HG03097 (cell line): ENCODE measurements around the gene AEBP2.

Experiments used
- ATAC-seq: cut with Tn5 transposase; IDR thresholded peaks from one replicate; pipeline ENCODE4 v1.9.1; 2021; ENCODE audit not compliant: unreplicated experiment, low FRiP score

AEBP2 gene

GRCh38 chr12:19499030-19499429, 59.7 kb downstream of the AEBP2 start:
- ATAC-seq: no peak

DNA sequence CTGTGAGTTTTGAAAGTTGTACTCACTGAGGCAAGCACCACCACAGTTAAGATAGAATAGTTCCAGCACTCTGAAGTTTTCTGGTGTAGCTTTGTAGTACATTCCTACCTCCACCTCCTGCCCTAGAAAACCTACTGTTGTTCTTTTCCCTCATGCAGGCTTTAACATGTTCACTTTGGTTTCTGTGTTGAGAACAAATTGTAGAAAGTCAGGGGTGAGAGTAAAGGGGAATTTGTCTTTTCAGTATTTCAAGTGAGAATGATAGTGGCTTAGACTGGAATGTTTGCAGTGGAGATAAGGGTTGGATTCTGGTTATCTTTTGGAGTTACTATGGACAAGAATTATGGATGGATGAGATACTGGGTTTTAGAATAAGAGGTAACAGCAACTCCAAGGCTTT, 67.2 kb downstream of the AEBP2 start:
- ATAC-seq: no peak

DNA sequence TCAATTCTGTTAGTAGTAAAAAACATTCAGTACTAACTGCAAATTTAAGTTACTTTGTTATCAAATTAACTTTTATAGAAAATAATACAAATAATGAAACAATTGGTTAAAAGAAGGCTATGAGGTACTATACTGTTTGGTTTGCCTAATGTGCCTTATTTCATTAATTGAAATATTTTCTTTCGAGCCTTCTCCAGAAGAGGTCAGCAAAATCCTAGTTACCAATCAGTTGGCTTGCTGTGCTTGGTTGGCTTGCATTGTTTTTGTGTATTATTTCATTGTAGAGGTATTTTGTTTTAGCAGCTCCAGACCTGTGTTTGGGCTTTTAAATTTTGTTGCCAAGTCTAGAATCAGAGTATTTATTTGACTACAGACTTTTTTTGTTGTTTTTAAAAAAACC, 68.5 kb downstream of the AEBP2 start:
- ATAC-seq: no peak

DNA sequence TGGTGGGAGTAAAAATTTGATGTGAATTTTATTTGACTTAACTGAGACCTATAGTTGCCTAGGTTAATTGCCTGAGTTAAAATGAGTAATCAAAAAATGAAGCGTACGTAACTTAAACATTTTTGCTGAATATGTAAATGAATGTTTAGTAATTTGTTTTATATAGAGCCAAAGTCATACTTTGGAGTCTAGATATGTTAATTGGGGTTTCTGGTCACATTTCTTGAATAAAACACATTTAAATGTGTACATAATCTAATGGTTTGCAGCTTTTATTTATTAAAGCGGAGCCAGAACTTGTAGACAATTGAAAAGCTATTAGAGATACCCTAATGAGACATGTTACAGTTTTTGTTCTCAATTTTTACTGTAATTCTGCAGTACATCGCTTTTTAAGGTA, 71.2 kb downstream of the AEBP2 start:
- no peak for ATAC-seq

- ATAC-seq: no peak
These were observed 75.9 kb downstream of the AEBP2 start for GRCh38 chr12:19515179-19515578.

GRCh38 chr12:19517583-19517982, 78.3 kb downstream of the AEBP2 start:
- ATAC-seq: no peak

- ATAC-seq: no peak
These were observed 78.9 kb downstream of the AEBP2 start for GRCh38 chr12:19518209-19518608.

DNA sequence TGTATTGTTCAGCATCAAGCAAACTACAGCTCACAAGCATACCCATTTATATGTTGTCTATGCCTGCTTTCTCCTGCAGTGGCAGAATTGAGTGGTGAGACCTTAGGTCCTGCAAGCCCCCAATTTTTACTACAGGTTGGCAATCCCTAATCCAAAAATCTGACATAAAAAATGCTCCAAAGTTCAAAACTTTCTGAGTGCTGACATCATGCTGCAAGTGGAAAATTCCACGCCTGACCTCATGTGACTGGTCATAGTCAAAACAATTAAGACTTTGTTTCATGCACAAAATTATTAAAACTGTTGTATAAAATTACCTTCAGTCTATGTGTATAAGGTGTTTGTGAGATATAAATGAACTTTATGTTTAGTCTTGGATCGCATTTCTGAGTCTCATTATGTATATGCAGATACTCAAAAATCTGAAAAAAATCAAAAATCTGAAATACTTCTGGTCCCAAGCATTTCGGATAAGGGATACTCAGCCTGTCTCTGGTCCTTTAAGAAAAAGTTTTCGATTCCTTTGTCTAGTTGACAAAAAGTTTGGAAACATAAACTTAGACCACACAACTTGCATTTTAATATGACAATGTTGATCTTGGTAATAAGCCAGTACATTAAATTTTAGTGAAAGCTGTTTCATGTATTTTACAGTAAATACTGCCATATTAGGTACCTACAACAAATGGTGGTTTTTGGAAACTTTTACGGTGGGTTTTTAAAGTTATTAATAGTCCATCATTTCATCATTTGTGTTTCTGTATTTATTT, 81.5 kb downstream of the AEBP2 start:
- ATAC-seq: no peak

GRCh38 chr12:19525274-19525673, 86.0 kb downstream of the AEBP2 start:
- ATAC-seq: no peak

- ATAC-seq: no peak
These were observed 88.6 kb downstream of the AEBP2 start for GRCh38 chr12:19527866-19528265.

GRCh38 chr12:19528750-19529149, 89.5 kb downstream of the AEBP2 start:
- ATAC-seq: no peak

DNA sequence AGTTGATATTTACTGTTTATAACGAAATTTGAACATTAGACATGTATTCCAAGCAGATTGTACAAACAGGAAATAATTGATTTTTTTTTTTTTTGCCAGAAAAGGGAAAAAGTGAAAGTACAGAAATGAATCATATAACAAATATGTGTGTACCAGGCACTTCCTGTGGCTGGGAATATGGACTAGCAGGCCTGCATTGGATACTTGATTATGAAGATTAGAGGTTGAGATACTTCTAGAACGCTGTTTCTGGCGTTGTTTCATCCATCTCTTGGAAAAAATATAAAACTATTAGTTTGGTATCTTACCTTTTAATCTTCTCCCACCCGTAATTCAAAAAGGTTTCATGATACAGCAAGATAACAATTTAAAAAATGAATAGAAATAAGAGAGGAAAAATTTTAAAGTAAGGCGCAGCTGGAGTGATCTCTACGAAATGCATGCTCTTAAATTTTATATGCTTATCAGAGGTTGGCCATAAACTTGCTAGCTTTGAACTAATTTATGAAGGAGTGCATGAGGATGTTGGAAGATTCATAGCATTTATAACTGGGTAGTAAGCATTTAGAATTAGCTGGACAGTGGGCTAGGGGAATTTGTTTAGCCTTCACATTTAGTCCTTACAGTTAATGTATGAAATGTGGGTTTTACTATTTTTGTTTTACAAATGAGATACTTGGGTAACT, 90.8 kb downstream of the AEBP2 start:
- ATAC-seq: no peak

DNA sequence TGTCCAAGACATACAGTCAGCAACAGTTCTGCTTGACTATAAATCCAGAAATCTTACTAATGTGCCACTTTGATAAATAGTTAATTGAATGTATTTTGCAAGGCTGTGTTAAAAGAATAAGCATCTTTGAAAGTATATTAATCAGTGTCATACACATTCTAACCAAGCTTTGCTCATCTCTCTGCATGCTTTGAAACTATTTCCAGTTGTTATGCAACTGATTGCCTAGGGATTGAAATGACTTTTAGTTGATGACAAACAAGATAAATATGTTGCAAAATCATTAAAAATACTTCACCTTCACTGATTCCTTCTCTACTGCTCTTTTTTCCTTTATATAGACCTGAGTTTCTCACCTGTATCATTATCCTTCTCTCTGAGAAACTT, 91.3 kb downstream of the AEBP2 start:
- ATAC-seq: no peak

DNA sequence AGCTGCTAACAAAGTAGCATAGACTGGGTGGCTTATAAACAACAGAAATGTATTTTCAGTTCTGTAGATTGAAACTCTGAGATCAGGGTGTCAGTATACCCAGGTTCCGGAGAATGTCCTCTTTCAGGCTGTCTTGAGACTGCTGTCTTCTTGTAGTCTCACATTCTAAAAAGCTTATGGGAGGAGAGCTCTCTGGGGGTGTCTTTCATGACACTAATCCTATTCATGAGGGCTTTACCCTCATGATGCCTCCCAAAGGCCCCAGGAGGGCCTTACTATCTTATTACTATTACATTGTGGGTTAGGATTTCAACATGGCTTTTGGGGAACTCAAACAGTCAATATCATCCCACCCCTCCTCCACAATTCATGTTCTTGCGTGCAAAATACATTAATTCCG, 94.3 kb downstream of the AEBP2 start:
- no peak for ATAC-seq

DNA sequence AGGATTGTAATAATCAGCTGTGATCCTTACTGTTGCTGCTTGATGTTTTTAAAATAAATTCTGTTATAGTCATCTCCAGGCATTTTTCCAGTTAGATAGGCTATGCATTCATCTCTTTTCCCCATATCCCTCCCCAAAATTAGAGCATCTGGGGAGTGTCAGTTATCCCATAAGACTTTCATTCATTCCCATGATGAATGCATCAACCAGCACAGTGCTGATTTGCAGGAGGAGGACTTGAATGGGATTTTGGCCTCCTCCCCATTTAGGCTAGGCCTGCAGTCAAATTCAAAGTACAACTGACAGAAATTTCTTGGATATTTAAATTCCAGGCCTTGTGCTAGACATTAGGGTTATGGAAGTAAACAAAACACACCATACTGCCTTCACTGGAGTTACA, 99.8 kb downstream of the AEBP2 start:
- ATAC-seq: no peak

GRCh38 chr12:19539836-19540235, 100.5 kb downstream of the AEBP2 start:
- ATAC-seq: no peak

GRCh38 chr12:19542606-19543005, 103.3 kb downstream of the AEBP2 start:
- ATAC-seq: no peak

DNA sequence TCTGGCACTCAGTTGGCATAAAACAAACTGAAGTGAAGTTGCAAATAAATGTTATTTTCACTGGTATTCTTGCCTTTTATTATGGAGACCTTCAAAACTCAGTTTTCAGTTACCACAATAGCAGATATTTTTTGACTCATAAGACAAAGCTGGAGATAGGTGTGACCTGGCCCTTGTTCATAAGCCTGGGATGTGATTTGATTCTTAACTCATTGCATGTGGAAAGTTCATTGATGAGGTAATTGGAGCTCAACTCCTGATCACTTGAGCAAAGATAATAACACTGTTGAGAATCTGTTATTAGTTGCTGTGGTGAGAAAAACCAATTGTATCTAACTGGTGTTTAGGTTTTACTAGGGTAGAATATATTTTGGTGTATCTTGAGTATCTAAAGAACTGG, 105.1 kb downstream of the AEBP2 start:
- ATAC-seq: no peak

GRCh38 chr12:19545301-19545700, 106.0 kb downstream of the AEBP2 start:
- ATAC-seq: no peak

DNA sequence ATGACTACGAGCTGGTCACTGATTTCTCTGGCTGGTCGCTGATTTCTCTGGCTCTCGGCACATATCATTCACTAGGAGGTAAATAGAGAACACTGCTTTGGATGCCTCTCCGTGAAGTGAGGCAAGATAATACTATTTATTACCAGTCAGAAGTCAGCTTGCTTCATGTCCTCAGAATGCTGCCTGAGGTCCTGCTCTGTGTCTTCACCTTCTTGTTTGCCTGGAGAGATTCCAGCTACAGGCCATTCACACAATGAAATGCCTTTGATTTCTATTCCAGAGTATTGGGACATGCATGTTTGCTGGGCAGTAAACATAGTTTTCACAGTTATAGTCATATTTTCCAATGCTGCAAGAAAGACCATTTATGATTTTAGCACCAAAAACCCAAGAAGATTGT, 106.7 kb downstream of the AEBP2 start:
- no peak for ATAC-seq

DNA sequence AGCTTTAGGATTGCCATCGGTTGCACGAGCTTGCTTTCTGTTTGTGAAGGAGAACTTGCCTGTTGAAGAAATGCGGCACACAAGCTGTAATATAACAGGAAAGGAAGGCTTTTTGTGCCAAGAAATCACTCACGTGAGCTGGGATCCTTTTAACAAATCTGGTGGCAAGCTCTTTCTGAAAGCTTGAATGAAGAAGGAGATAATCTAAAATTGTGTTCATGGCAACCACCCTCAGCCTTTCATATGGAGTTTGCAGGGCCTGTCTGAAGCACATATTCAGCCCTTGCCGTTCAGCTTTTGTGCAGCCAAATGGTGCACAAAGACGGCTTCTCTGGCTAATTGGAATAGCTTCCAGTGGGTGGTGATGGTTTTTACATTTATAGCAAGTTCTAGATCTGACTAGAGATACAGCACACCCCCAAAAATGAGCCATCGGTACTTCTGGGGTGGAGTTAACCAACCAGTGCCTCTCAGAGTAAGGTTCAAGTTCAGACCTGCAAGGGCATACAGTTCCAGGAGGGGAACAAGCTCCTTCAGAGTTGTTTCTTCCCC, 107.4 kb downstream of the AEBP2 start:
- no peak for ATAC-seq

GRCh38 chr12:19547271-19547671, 108.0 kb downstream of the AEBP2 start:
- ATAC-seq: no peak
